Thyroid gland (tissue), 4 donors: ENCODE measurements around the gene DPEP1. TPM values are rescaled to one million over a fixed set of nuclear protein-coding genes. Genes with fewer than 3 reads are reported as not detected.
A peak's percentile ranks its signal among the peaks of the same experiment; 100 is the strongest.
"Not testable (repeated sequence)": the region's sequence is repeated elsewhere in the genome, so short reads cannot be mapped to it uniquely, and the experiment has no call there.

Experiments
- DNase-seq, 2 donors: peaks; one replicate each; pipeline ENCODE4 v3.0.0-alpha.2; 2019
- H3K27ac ChIP-seq, 3 donors: fragments of 200-600 bp; sonication (generic); 1 replicate in 2 of 3; 2 replicates in 1 of 3; pipeline ENCODE4 v1.5.1; 2016 to 2019; ENCODE audit warnings: mild to moderate bottlenecking in 1 of 3, moderate library complexity in 1 of 3
- H3K27me3 ChIP-seq: fragments of 200-600 bp; sonication (generic); one replicate; pipeline ENCODE4 v1.5.1; 2019
- H3K36me3 ChIP-seq, 2 donors: fragments of 200-600 bp; sonication (generic); one replicate each; pipeline ENCODE4 v1.5.1; 2016 to 2019
- H3K4me1 ChIP-seq, 2 donors: fragments of 200-600 bp; sonication (generic); one replicate each; pipeline ENCODE4 v1.5.1; 2017 to 2019
- H3K4me3 ChIP-seq, 3 donors: fragments of 200-600 bp; sonication (generic); replicated peaks in 1 of 3; 1 replicate in 2 of 3; 2 replicates in 1 of 3; pipeline ENCODE4 v1.5.1; 2016; ENCODE audit warnings: mild to moderate bottlenecking in 1 of 3
- H3K9me3 ChIP-seq: fragments of 200-600 bp; sonication (generic); one replicate; pipeline ENCODE4 v1.5.1; 2017
- POLR2A ChIP-seq, 2 donors: fragments of 450-650 bp; IDR thresholded peaks; one replicate each; pipeline ENCODE4 v1.6.1; 2017; ENCODE audit warnings: antibody characterized with exemption in 2 of 2, mild to moderate bottlenecking in 2 of 2, moderate library complexity in 1 of 2
- WGBS, 2 donors: methylation state at CpG; one replicate each; pipeline ENCODE4 v1.1.5; 2017; 5-methylcytosine and 5-hydroxymethylcytosine counted together
- intact Hi-C: fragments of 100-400 bp; cut with DNase I; formaldehyde crosslinking; loops from one replicate; pipeline ENCODE4 v1.15.1; 2023
- total RNA-seq, 4 donors: library from RNA; depleted of rRNA; stranded (reverse); fragments of >200 nt; gene quantifications; one replicate each; pipeline ENCODE4 v1.2.3, GENCODE V29; 2016
- TF ChIP-seq, protein P1 (sequence below), 6 experiments: fragments of 200-600 bp in 3 of 6; fragments of 450-650 bp in 3 of 6; sonication (generic) in 3 of 6; IDR thresholded peaks; one replicate each; pipeline ENCODE4 v1.5.1; 2016 to 2019; ENCODE audit warnings: antibody characterized with exemption in 6 of 6, mild to moderate bottlenecking in 2 of 6, inconsistent platforms in 1 of 6, moderate library complexity in 1 of 6

The DPEP1 gene
- total RNA-seq, 4 donors from 2014 or later = 0.29 to 5.0 (median 1.3) TPM

- intact Hi-C loops, H3K9me3 ChIP-seq, H3K4me3 ChIP-seq, H3K4me1 ChIP-seq, H3K27me3 ChIP-seq, H3K36me3 ChIP-seq, H3K27ac ChIP-seq: not testable (repeated sequence)
- TF ChIP-seq, protein P1, sequence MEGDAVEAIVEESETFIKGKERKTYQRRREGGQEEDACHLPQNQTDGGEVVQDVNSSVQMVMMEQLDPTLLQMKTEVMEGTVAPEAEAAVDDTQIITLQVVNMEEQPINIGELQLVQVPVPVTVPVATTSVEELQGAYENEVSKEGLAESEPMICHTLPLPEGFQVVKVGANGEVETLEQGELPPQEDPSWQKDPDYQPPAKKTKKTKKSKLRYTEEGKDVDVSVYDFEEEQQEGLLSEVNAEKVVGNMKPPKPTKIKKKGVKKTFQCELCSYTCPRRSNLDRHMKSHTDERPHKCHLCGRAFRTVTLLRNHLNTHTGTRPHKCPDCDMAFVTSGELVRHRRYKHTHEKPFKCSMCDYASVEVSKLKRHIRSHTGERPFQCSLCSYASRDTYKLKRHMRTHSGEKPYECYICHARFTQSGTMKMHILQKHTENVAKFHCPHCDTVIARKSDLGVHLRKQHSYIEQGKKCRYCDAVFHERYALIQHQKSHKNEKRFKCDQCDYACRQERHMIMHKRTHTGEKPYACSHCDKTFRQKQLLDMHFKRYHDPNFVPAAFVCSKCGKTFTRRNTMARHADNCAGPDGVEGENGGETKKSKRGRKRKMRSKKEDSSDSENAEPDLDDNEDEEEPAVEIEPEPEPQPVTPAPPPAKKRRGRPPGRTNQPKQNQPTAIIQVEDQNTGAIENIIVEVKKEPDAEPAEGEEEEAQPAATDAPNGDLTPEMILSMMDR (IDR thresholded peaks at IDR 0.05) = peak in 1 of 6 experiments; percentile 36
- WGBS, 2 donors = 53 to 61% methylated on average over 7 of the region's 7 CpGs
- peak; percentile 37 to 49 for DNase-seq
These were observed 53.6 kb downstream of the DPEP1 start for GRCh38 chr16:89667000-89667399.

- no peaks in the 10 kb centered on the region for H3K9me3 ChIP-seq
- peaks cover 4 to 7% of the 10 kb centered on the region in 2 donors for H3K4me1 ChIP-seq
- TF ChIP-seq, protein P1 (IDR thresholded peaks at IDR 0.05) = no peak
- no peak for TF ChIP-seq POLR2A (IDR thresholded peaks at IDR 0.05)
- no peaks in the 10 kb centered on the region for H3K36me3 ChIP-seq
- no peak overlapping the region for H3K4me3 ChIP-seq
- H3K27ac ChIP-seq = no peak overlapping the region
- DNase-seq = no peak
- H3K27me3 ChIP-seq = no peaks in the 10 kb centered on the region
- WGBS, 2 donors = 73 to 93% methylated on average over 5 to 6 of the region's 9 CpGs
- intact Hi-C loops = no loop called here
These were observed 54.2 kb downstream of the DPEP1 start for GRCh38 chr16:89667633-89668032.

GRCh38 chr16:89668790-89669158 lies 55.3 kb downstream of the DPEP1 start:
- no peaks in the 10 kb centered on the region for H3K27me3 ChIP-seq
- peaks cover 4 to 7% of the 10 kb centered on the region in 2 donors for H3K4me1 ChIP-seq
- H3K36me3 ChIP-seq = no peaks in the 10 kb centered on the region
- 36 to 41% methylated on average over 5 of the region's 5 CpGs for WGBS, 2 donors
- no peak for DNase-seq
- H3K27ac ChIP-seq = peak overlapping the region; percentile 2 to 69 (median 66)
- TF ChIP-seq, protein P1 (IDR thresholded peaks at IDR 0.05) = no peak
- TF ChIP-seq POLR2A (IDR thresholded peaks at IDR 0.05) = no peak
- no peak overlapping the region for H3K4me3 ChIP-seq
- intact Hi-C loops = no loop called here
- H3K9me3 ChIP-seq = no peaks in the 10 kb centered on the region

- Histone ChIP-seq H3K9me3 (no peaks in the 10 kb centered on the region), H3K4me3 (no peak overlapping the region), H3K27me3 (no peaks in the 10 kb centered on the region), H3K36me3 (no peaks in the 10 kb centered on the region), H3K27ac (no peak overlapping the region), H3K4me1 (peaks cover 4 to 7% of the 10 kb centered on the region in 2 donors)
- WGBS, 2 donors = 88 to 95% methylated on average over 9 to 11 of the region's 13 CpGs
- no peak for DNase-seq
- intact Hi-C loops = no loop called here
- TF ChIP-seq, protein P1 (IDR thresholded peaks at IDR 0.05) = no peak
- no peak for TF ChIP-seq POLR2A (IDR thresholded peaks at IDR 0.05)
These were observed 56.3 kb downstream of the DPEP1 start for GRCh38 chr16:89669755-89670154.

DNA sequence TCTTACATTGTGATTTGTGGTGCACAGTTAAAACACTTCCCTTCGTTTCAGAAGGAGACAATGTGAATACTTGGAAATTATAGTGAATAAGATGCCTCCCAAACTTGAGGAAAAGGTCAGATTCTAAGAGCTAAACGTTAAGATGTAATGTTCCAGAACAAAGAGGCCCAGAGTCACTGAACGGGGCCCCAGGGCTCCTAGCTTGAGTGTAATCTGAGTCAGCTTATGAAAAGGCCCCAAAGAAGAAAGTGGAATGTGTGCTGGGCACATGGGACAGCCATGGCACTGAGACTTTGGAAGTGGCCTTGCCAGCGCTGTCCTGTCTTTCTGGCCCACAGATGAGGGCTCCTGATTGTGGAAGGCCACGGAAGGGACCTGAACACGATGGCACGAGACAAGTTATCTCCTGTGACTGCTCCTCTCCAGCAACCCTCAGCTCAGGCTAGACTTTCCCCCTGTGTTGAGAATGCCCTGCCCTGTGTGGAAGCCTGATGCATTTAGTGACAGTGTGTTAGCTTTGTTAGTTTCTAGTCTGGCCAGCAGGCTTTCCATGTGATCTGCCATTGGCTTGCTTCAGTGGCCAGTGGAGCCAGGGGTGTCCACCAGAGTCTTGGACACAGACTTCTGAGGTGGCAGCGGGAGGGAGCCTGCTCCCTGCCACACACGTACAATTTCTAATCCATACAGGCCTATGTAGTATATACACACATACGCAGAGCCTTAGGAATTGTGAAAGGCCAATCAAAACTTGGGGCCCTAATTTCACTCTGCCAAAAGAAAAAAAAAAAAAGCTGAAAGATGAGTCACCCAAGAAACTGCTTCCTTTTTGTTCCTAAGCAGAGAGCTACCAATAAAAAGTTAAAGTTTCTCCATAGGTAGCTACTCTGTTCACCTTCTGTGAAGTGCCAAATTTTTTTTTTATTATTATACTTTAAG lies 57.3 kb downstream of the DPEP1 start:
- WGBS, 2 donors = 81 to 88% methylated on average over 9 to 10 of the region's 10 CpGs
- H3K27me3 ChIP-seq = no peaks in the 10 kb centered on the region
- no peak overlapping the region for H3K4me3 ChIP-seq
- no peak for TF ChIP-seq POLR2A (IDR thresholded peaks at IDR 0.05)
- TF ChIP-seq, protein P1 (IDR thresholded peaks at IDR 0.05) = no peak
- no peaks in the 10 kb centered on the region for H3K9me3 ChIP-seq
- intact Hi-C loops = no loop called here
- H3K27ac ChIP-seq = no peak overlapping the region
- H3K4me1 ChIP-seq = peaks cover 4 to 7% of the 10 kb centered on the region in 2 donors
- no peak for DNase-seq
- H3K36me3 ChIP-seq = no peaks in the 10 kb centered on the region

- DNase-seq, H3K27ac ChIP-seq, H3K4me1 ChIP-seq, H3K9me3 ChIP-seq, intact Hi-C loops, H3K4me3 ChIP-seq, H3K36me3 ChIP-seq, H3K27me3 ChIP-seq: not testable (repeated sequence)
- 93 to 100% methylated on average over 4 of the region's 4 CpGs for WGBS, 2 donors
These were observed 58.1 kb downstream of the DPEP1 start for GRCh38 chr16:89671565-89671964.
